ENCODE results near the gene MUC2.

MUC2 gene

DNA sequence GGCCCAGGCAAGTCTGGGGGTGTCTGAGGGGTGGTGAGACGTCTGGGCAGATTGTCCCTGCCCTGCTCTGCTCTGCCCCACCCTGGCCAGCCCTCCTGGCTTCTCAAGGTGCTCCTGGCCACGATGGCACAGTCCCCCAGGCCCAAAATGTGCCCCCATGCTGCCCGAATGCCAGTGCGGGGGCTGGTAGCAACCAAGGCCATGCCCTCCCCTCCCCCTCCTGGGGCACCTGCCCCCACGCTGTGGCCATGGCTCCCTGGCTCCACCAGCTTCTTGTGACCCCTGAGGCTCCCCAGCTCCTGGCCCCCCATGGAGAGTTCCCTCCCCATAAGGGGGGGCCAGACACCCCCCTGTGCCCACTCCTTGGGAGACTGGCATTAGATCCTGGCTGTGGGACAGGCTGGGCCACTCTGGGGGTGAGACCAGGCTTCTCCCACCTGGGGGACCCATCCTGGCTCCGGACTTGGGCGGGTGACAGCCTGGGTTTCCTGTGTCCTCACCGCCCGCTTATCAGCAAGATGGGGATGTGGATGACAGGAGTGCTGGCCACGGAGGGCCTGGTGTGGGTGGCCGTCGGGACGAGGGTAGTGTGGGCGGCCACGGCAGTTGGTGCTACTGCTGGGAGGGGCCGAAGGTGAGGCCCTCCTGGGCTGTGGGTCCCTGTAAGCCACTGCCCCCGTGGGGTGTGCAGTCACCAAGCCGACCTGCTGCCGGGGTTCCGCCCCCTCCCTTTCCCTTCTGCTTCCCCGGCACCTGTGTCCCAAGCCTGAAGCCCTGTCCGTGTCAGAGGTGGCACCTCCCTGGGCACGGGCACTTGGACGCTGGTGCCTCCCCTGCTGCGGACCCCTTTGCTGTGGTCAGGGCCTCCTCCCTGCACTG lies 22.3 kb upstream of the MUC2 start:
- DNase-seq: no peak

DNA sequence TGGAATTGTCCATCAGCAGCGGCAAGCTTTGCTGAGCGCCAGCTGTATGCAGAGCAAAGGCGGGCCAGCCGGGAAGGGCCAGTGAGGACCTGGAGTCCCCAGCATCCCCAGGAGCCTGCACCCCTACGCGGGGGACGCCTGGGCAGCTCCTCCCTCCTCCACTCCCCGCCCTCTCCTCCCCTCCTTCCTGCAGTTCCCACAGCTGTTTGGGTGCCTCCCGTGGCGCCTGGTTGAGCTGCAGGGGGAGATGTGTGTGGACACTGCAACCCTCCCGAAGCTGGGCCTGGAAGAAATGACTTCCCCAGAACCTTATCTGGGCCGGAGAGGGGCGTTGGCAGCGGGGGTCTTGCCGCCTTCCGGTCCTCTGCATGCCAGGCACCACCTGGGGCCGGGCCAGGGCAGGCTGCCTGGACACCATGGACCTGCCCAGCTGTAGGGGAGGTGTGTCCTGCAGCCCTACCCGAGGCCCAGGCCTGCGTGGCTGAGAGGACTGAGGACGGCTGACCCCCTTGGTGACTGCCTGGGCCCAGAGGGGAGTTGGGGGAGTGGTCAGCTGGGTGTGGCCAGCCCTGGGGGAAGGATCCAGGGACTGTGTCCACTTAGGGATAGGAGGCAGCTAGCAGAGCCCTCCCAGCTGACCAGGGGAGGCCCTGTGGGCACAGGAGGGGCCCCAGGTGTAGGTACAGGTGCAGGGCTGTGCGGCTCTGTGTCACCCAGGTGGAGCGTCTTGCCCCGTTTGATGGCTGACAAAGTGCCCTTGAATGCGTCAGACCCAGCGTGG lies 21.4 kb upstream of the MUC2 start:
- no peak for DNase-seq

DNA sequence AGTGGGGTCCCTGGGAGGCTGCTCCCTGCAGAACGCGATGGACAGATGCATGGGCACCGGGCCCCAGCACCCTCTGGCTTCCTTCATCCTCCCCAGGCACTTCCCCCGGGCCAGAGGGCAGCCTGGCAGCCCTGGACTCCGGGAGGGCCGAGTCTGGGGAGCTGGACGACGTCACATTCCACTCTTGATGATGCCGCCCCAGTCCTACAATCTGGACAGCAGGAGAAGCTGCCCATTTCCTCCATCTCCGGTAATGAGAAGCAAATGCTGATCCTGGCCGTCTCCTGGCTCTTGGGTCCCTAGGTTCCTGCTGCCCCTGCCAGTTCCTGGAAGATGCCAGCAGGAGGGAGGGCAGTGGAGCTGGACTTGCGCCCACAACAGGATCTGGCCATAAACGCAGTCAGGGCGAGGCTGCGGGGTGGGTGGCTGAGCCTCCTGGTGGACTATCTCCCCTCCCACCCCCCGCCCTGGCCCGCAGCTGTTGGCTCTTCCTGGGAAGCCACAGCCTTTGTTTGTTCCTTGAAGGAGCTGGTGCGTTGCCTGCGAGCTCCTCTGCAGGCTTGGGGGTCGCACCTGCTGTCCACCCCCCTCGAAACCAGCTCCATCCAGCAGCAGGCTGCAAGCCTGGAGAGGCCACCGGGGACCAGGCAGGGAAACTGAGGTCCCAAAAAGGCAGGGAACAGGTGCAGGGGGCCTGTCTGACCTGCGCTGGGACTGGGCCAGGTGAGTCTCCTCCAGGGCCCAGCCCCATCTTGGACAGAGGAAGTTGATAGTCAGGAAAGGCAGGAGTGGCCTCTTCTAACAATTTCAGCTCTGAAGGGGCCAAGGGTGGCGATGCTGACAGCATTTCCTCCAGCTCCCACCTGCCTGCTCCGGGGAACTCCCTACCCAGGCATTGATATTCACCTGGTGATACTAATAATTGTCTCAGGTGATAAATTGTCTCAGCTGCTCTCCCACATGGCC lies 20.2 kb upstream of the MUC2 start:
- DNase-seq: no peak

DNA sequence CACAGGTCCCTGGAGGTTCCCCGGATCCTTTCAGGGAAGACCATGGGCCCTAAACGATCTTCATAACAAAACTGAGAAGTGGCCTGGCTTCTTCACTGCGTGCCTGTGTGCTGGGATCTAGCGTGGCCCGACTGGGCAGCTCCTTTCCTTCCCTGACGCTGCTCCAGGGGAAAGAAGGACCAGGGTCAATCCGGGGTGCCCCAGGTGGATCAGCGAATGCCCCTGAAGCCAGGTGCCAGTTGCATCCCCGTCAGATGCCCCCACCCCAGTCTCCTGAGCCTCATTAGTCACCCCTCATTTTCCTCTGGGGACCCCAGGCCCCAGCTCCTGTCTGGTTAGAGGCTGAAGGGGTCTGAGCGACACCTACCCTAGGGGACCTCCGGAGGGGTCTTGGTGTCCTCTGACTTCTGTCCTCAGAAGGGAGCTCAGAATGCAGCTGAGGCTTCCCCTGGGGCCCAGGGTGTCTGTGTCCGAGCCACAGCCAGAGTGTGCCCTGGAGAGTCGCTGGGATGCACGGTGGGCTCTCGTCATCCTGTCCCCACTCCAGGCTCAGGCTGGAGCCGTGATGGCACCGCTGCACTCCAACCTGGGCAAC lies 19.5 kb upstream of the MUC2 start:
- no peak for DNase-seq

DNA sequence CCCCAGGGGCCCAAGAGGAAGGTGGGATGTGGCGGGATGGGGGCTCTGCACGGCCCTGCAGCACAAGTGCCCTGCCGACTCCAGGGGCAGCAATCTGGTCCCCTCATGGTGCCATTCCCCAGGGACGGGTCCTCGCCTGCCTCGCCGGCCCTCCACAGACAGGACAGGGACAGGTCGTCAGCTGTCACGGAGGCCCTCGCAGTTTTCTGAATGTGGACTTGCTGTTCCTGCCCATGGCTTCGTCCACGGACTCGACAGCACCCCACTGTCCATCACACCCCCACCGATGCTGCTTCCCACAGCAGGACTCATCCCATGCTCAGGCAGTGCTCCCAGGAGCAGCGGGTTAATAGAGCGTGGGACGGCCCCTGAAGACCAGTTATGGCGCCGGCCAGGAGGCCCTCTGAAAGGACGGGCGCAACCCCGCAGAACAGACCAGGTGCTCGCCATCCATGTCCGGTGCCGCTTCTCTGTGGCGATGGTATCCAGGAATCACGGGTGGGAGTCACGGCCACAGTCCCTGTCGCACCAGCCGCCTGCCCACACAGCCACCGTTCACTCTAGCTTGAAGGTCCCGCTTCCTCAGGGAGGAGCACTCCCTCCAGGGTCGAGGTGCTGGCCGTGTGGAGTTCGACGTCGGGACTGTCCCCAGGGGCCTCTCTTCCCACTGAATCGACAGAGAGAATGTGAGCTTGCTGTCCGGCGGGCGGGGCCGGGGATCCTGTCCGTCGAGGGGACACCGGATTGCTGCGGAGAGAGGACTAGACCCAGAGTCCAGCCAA lies 18.5 kb upstream of the MUC2 start:
- DNase-seq: no peak

DNA sequence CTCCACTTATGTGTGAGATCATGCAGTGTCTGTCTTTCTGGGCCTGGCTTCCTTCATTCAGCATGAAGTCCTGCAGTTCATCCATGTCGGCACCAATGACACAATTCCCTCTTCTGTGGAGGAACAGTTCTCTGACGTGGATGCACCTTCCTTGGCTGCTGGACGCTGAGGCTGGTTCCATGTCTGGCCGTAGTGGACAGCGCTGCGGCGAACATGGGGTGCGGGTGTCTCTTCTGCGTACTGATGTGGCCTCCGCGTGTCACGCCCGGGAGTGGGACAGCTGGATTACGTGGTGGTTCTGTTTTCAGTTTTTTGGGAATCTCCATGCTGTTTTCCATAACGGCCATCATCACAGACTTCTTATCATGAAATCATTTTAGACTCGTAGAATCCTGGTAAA lies 16.9 kb upstream of the MUC2 start:
- DNase-seq: no peak

DNA sequence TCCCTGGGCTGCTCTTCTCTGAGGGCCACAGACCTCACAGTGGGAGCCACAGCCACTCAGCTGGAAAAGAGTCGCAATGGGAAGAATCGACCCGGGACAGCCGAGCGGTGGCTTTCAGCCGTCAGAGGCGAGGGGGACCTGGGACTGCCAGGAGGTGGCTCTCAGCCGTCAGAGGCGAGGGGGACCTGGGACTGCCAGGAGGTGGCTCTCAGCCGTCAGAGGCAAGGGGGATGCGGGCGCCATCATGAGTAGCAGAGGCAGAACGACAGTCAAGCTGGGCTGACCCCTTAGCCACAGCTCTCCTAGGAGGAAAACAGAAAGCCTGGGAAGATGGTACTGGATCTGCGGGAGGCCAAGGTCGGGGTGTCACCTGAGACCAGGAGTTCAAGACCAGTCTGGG lies 14.9 kb upstream of the MUC2 start:
- DNase-seq: no peak

DNA sequence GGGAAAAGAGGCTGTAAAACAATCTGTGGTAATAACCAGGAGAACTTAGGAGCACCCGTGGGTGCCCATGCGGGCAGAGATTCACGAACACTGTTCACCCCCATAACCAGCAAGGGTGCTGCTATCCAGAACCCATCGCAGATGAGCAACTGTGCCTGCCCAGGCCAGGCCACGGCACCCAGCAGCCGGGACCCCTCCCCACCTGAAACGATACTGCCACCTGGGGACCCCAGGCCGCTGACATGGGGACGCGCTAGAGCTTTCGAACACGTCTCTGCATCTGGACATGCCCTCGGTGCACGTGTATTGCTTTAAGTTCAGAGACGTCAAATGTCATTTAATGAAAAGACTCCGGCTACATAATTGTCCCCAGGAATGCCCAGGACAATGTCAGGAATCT lies 14.3 kb upstream of the MUC2 start:
- DNase-seq: no peak

DNA sequence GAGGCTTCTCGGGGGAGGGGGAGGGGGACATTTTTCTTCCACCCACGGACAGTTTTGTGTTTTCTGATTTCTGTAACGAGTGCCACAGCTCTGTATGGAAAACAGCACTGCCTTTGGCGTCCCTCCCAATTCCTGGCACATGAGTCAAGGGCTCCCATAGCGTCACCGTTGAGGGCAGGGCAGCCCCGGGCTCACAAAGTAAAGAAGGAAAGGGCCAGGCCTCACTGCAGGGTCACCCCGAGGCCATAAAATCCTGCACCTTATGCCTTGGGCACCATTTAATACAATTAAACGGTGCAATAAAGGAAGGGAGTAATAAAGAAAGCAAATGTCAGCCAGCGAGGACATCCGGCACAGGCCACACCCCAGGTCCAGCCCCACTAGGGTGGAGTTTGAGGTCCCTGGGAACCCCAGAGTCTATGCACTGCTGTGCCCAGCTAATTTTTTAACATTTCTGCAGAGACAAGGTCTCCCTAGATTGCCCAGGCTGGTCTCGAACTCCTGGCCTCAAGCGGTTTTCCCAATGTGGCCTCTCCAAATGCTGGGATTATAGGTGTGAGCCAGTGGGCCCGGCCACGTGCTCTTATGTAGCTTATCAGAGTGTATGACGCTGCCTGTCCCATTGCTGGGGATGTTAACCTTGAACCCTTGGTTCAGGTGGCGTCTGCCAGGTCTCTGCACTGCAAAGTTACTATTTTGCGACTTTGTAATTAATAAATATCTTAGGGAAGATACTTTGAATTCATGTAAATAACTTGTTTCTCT lies 13.6 kb upstream of the MUC2 start:
- no peak for DNase-seq

DNA sequence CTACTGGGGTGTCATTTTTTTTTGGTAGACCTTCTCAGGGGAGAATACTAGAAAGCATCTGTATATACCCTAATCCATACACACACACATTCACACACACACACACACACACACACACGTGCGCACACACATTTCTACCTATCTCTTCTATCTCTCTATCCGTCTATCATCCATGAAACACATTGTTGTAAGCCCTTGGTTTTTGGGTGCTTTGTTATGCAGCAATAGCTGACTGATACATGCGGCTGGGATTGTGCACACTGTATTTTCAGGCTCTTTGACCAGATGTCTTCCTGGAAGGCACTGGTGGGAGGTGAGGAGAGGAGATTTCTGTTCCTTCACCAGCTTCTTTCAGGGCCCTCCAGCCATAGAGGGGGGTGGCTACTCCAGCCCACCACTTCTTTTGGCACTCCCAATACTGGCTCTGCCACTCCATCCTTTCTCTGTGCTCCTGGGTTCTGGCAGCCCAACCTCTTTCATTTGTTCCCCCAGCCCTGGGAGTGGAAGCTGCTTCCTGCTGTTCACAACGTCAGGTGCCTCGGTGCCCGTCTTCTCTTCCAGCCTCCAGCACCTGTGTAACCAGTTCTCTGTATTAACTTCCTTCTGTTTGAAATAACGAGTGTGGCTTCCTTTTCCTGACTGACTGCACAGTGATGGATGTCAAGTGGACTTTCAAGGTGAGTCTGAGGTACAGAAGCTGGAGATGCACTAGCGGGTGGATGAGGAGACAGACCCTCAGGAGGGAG lies 12.4 kb upstream of the MUC2 start:
- no peak for DNase-seq

DNA sequence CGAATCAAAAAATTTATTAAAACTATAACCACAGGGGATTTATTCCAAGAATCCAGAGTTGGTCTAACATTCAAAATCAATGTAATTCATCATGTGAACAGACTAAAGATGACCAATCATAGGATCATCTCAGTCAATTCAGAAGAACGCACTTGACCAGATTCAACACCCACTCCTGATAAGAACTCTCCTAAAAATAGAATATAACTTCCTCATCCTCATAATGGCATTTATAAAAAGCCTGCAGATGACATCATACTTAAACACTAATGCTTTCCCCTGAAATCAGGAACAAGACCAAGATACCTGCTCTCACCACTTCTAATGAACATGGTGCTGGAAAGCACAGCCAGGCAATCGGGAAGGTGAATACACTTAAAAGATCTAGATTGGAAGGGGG lies 10.5 kb upstream of the MUC2 start:
- DNase-seq: no peak

DNA sequence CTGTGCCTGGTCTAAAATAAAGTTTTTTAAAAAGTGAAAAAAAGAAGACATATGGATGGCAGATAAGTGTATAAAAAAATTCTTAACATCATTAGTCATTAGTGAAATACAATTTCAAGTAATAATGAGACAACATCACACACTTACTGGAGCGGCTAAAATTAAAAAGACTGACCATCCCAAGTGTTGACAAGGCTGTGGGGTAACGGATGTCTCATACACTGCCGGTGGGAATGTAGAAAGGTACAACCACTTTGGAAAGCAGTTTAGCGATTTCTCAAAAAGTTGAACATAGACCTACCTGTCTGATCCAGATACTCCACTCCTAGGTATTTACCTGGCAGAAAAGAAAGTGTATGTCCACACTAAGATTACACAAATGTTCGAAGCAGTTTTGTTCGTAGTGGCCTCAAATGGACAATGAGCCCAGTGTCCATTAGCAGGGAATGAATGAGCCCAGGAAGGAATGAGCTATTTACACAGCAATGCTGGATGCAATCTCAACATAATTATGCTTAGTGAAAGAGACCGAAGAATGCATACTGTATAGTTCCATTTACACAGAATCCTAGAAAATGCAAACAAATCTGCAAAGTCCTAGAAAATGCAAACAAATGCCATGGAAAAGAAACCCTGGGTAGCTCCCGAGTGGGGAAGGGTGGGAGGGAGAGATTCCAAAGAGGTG lies 6.7 kb upstream of the MUC2 start:
- DNase-seq: no peak

DNA sequence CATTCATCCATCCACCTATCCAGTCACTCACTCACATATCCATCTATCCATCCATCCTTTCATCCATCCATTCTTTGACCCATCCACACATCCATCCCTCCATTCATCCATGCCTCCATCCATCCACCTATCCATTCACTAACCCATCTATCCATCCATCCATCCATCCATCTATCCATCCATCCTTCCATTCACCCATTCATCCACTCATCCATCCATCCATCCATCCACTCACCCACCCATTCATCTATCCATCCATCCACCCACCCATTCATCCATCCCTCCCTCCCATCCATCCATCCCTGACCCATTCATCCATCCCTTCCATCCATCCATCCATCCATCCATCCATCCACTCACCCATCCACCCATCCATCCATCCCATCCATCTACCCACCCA lies 4.9 kb upstream of the MUC2 start:
- no peak for DNase-seq

DNA sequence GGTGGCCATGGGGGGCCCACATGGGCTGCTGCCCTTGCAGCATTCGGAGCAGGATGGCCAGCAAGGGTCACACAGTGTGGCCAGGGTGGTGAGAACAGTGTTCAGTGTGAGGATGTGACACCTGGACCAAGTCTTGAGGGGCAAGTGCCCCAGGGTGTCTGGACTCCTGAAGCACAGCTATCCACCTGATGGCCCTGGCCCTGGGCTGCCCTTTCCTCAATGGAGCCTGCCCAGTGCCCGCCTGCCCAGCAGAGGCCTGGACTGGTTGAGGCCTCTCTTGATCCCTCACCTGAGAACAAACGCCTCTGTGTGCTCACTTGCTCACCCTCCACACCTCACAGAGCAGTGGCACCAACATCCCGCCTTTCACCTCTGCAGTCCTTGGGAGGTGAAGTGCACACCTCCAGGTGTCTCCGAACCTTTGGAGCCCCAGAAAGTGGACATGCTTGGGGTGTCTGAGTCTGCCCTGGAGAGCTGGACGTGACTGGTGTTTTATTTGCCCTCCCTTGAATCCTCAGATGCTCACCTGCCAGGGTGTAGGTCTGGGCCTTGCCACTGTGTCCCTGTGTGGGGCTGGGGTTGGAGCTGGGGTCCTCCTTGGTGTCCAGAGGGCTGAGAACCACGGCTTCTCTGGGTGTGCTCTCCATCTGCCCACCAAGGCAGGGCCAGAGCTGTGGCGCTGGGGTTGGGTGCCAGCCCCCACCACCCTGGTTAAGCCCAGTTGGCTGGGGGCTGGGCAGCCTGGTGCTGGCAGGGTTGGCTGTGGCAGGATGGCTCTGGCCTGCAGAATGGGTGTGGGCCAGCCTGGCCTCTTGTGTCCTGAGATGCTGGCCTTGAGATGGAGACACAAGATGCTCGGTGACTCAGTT lies 3.8 kb upstream of the MUC2 start:
- no peak for DNase-seq

DNA sequence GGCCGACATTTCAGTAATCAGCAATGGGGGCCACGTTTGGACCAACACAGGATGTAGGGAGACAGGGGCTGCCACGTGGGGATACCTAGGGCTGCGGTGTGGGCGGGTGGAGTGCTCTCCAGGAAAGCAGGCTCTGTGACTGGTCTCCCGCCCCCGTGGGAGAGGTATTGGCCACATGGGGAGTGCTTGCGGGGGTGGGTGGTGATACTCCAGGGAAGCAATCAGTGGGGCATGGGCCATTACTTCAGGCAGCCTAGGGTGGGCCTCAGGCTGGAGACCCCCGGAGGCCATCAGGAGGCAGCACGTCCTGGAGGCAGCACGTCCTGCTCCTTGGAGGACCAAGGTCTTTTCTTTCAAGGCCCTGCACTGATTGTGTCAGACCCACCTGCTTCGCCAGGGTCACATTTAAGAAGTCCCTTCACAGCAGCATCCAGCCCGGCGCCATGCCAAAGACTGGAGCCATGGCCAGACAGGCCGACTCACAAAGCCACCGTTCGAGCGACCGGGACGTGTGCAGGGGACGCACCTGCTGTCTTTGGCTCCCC lies 3.0 kb upstream of the MUC2 start:
- DNase-seq: no peak

DNA sequence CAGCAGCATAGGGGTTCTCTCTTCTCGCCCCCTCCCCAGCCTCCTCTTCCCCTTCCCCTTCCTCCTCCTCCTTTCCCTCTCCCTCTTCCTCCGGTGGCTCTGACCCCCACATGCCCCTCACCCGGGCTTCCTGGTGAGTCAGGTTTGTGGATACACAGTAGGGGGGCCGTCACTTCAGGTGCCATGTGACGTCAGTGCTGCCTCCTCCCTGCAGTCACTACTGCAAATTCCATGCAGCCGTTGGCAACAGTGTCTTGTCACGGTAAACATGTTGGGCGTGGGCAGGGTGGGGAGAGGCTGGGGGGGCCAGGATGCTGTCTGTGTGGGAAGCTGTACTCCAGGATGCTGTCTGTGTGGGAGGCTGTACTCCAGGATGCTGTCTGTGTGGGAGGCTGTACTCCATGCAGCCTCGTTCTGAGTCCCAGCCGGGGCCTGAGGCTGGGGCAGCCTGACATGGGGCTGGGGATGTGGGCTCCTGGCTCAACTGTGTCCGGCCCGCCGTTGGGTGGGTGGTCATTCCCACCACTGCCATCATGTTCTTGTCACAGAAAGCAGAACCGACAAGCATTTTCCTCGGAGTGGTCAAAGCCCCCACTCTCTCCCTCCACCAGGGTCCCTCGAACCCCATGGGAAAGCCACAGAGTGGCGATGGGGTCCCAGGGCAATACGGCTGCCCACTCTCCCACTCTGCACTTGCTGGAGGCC lies 2.4 kb upstream of the MUC2 start:
- no peak for DNase-seq

DNA sequence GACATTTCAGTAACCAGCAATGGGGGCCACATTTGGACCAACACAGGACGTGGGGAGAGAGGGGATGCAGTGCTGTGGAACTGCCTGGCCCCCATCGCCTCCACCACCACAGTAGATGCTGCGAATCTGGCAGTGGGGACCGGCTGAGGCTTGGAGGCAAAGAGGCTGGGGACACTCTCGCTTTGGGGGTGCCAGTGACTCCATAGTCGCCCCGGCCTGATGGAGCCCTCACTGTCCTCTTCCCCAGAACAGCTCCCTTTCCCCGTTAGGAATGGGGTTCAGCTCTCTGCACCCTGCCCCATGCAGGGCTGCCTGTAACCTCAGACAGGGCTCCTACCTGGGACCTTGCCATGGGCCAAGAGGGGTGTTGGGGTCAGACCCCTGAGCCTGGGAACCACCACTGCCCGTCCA lies 1.8 kb upstream of the MUC2 start:
- DNase-seq: no peak

DNA sequence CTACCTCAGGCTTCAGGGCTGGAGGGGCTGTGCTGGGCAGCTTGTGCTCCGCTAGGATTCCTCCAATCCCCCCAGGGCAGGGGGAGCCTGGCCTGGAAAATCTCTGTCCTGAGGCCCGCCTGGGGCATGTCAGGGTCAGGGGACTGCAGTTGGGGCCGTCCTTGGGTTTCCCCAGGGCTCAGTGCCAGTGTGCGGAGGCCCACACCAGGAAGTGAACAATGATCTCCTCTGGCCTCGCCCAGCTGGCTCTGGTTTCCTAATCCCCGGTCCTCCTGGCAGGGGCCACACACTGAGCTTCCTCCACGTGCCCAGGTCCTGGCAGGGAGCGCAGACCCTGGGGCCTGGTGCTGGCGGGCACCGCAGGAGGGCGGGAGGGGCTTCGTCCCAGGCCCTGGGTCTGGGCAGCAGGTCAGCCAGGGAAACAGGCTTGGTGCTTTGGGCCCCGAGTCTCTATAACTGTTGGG lies 1.4 kb upstream of the MUC2 start:
- DNase-seq: no peak

Measured in NCI-H774 (cell line).